Subcutaneous preadipocyte (primary cell): ENCODE data around the gene QSOX2. TPM values are rescaled to one million over a fixed set of nuclear protein-coding genes. Genes with fewer than 3 reads are reported as not detected.

ENCODE experiments used
- total RNA-seq: library from RNA; depleted of rRNA; stranded (reverse); fragments of >200 nt; gene quantifications from 2 replicates; pipeline ENCODE4 v1.2.3, GENCODE V29; 2012

The QSOX2 gene
- total RNA-seq: 11.4 and 17.0 TPM in 2 replicates

GRCh38 chr9:136245219-136246150 lies at the start of gene QSOX2:
TSS of gene QSOX2 (minus strand) at chr9:136245812. CDS start at chr9:136245803, 9 bp downstream.

GRCh38 chr9:136204838-136205706 lies 40.5 kb downstream of the QSOX2 start, which contains the start of gene LHX3:
TSS of gene LHX3 (minus strand) at chr9:136205128. CDS start at chr9:136205012, 116 bp downstream.

Other genes with a start within 250 kb of the QSOX2 start
- gene NACC2, start 150.5 kb downstream of the QSOX2 start, total RNA-seq: 15.8 and 25.6 TPM in 2 replicates
- 38.2 and 50.4 TPM in 2 replicates for gene TMEM250, start 126.9 kb downstream of the QSOX2 start, total RNA-seq
- gene LHX3, start 40.7 kb downstream of the QSOX2 start, total RNA-seq: not detected in 2 replicates
- under 0.01 TPM in 1 of 2 replicates, not detected in the other for gene CCDC187, start 58.3 kb upstream of the QSOX2 start, total RNA-seq
- gene GPSM1, start 81.7 kb upstream of the QSOX2 start, total RNA-seq: 34.2 and 50.8 TPM in 2 replicates
- 5.5 and 8.1 TPM in 2 replicates for gene DNLZ, start 117.9 kb upstream of the QSOX2 start, total RNA-seq
- 0.78 and 1.1 TPM in 2 replicates for gene CARD9, start 127.9 kb upstream of the QSOX2 start, total RNA-seq
- gene SNAPC4, start 154.4 kb upstream of the QSOX2 start, total RNA-seq: 17.2 and 19.8 TPM in 2 replicates
- 36.4 and 48.9 TPM in 2 replicates for gene ENTR1, start 164.8 kb upstream of the QSOX2 start, total RNA-seq
- gene PMPCA, start 164.8 kb upstream of the QSOX2 start, total RNA-seq: 54.4 and 58.6 TPM in 2 replicates
- 7.7 and 13.5 TPM in 2 replicates for gene INPP5E, start 194.0 kb upstream of the QSOX2 start, total RNA-seq
- gene SEC16A, start 237.2 kb upstream of the QSOX2 start, total RNA-seq: 26.1 and 34.8 TPM in 2 replicates